ENCODE results near the gene EGFLAM.
"Not testable (repeated sequence)": the region's sequence is repeated elsewhere in the genome, so short reads cannot be mapped to it uniquely, and the experiment has no call there.

EGFLAM gene

GRCh38 chr5:38413696-38414095 is 155.3 kb downstream of the EGFLAM start:
- H2AFZ ChIP-seq (ENCODE audit: low read depth): no peak overlapping the region
- H3K79me2 ChIP-seq (ENCODE audit: insufficient read depth, low read depth): no peaks in the 10 kb centered on the region
- H3K36me3 ChIP-seq (ENCODE audit: insufficient read depth): no peaks in the 10 kb centered on the region
- H3K9ac ChIP-seq: no peak overlapping the region
- H3K4me2 ChIP-seq: no peak overlapping the region
- no peak overlapping the region for H3K27ac ChIP-seq
- H3K4me3 ChIP-seq (IDR thresholded peaks at IDR 0.05; ENCODE audit: insufficient read depth, low read depth, low read length): no peak overlapping the region
- TF ChIP-seq, protein P1, sequence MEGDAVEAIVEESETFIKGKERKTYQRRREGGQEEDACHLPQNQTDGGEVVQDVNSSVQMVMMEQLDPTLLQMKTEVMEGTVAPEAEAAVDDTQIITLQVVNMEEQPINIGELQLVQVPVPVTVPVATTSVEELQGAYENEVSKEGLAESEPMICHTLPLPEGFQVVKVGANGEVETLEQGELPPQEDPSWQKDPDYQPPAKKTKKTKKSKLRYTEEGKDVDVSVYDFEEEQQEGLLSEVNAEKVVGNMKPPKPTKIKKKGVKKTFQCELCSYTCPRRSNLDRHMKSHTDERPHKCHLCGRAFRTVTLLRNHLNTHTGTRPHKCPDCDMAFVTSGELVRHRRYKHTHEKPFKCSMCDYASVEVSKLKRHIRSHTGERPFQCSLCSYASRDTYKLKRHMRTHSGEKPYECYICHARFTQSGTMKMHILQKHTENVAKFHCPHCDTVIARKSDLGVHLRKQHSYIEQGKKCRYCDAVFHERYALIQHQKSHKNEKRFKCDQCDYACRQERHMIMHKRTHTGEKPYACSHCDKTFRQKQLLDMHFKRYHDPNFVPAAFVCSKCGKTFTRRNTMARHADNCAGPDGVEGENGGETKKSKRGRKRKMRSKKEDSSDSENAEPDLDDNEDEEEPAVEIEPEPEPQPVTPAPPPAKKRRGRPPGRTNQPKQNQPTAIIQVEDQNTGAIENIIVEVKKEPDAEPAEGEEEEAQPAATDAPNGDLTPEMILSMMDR (conservative IDR thresholded peaks at IDR 0.05; ENCODE audit: low read depth, low read length): no peak
- H3K4me1 ChIP-seq (ENCODE audit: low read depth, poor library complexity, severe bottlenecking): no peaks in the 10 kb centered on the region
- H3K27me3 ChIP-seq (ENCODE audit: insufficient read depth, low read depth): no peaks in the 10 kb centered on the region
- no peaks in the 10 kb centered on the region for H4K20me1 ChIP-seq (ENCODE audit: insufficient read depth)

DNA sequence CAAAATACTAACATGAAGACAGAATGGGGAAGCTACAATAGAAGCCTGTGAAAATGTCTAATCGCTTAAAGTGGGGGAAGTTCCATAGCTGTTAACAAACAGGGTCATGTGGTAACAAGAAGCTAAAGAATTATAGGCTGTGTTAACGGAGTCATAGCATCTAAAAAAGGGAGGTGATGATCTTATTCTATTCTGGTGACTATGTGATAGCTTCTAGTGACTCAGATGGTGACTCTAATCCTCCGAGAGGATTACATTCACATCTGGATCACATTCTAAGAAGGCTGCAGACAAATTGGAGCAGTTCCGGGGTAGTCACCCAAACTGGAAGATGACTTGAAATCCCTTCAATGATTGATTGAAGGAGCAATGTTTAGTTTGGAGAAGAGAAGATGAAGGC is 156.0 kb downstream of the EGFLAM start:
- Histone ChIP-seq H3K79me2 (ENCODE audit: insufficient read depth, low read depth) (no peaks in the 10 kb centered on the region), H3K4me1 (ENCODE audit: low read depth, poor library complexity, severe bottlenecking) (no peaks in the 10 kb centered on the region), H4K20me1 (ENCODE audit: insufficient read depth) (no peaks in the 10 kb centered on the region), H2AFZ (ENCODE audit: low read depth) (no peak overlapping the region), H3K4me2 (no peak overlapping the region), H3K36me3 (ENCODE audit: insufficient read depth) (no peaks in the 10 kb centered on the region), H3K4me3 (IDR thresholded peaks at IDR 0.05; ENCODE audit: insufficient read depth, low read depth, low read length) (no peak overlapping the region), H3K27ac (no peak overlapping the region), H3K27me3 (ENCODE audit: insufficient read depth, low read depth) (no peaks in the 10 kb centered on the region), H3K9ac (no peak overlapping the region)
- TF ChIP-seq, protein P1 (conservative IDR thresholded peaks at IDR 0.05; ENCODE audit: low read depth, low read length): no peak

DNA sequence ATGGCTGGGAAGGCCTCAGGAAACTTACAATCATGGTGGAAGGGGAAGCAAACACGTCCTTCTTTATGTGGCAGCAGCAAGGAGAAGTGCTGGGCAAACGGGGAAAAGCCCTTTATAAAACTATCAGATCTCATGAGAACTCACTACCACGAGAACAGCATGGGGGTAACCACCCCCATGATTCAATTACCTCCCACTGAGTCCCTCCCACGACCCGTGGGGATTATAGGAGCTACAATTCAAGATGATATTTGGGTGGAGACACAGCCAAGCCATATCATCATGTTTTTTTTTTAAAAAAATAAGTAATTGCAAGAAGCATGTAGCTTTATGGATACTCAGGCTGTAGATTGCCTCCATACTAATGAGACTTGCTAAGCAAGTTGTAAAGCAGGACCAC is 157.4 kb downstream of the EGFLAM start:
- not testable (repeated sequence) for H3K79me2 ChIP-seq (ENCODE audit: insufficient read depth, low read depth); H3K9ac ChIP-seq; H3K4me1 ChIP-seq (ENCODE audit: low read depth, poor library complexity, severe bottlenecking); H3K27ac ChIP-seq; H3K4me2 ChIP-seq; H3K27me3 ChIP-seq (ENCODE audit: insufficient read depth, low read depth); H3K4me3 ChIP-seq (IDR thresholded peaks at IDR 0.05; ENCODE audit: insufficient read depth, low read depth, low read length); H4K20me1 ChIP-seq (ENCODE audit: insufficient read depth); H2AFZ ChIP-seq (ENCODE audit: low read depth); H3K36me3 ChIP-seq (ENCODE audit: insufficient read depth)

DNA sequence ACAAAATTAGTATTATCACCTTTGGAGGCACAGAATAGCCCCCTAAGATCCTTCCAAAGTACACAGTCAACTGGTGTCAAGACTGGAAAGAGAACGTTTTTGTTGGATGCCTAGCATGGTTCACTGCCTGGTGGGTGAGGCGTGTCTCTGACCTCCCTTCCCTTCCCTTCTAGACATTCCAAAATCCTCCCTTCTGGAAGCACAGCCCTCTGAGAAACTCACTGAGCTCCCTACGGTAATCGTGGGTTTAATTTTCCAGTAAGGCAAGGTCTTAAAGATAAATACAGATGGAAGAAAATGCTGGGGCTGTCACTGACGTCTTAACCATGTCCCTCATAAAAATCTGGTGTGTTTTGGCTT is 159.3 kb downstream of the EGFLAM start:
- H3K4me3 ChIP-seq (IDR thresholded peaks at IDR 0.05; ENCODE audit: insufficient read depth, low read depth, low read length): no peak overlapping the region
- H3K4me1 ChIP-seq (ENCODE audit: low read depth, poor library complexity, severe bottlenecking): no peaks in the 10 kb centered on the region
- no peak overlapping the region for H3K4me2 ChIP-seq
- no peaks in the 10 kb centered on the region for H3K36me3 ChIP-seq (ENCODE audit: insufficient read depth)
- no peak overlapping the region for H3K9ac ChIP-seq
- TF ChIP-seq, protein P1 (conservative IDR thresholded peaks at IDR 0.05; ENCODE audit: low read depth, low read length): no peak
- no peak overlapping the region for H2AFZ ChIP-seq (ENCODE audit: low read depth)
- H4K20me1 ChIP-seq (ENCODE audit: insufficient read depth): no peaks in the 10 kb centered on the region
- no peaks in the 10 kb centered on the region for H3K79me2 ChIP-seq (ENCODE audit: insufficient read depth, low read depth)
- H3K27me3 ChIP-seq (ENCODE audit: insufficient read depth, low read depth): no peaks in the 10 kb centered on the region
- H3K27ac ChIP-seq: no peak overlapping the region

GRCh38 chr5:38420246-38420645 is 161.9 kb downstream of the EGFLAM start:
- no peaks in the 10 kb centered on the region for H3K27me3 ChIP-seq (ENCODE audit: insufficient read depth, low read depth)

More at GRCh38 chr5:38420246-38420645, 161.9 kb downstream of the EGFLAM start:
- Histone ChIP-seq H3K79me2 (ENCODE audit: insufficient read depth, low read depth) (no peaks in the 10 kb centered on the region), H3K4me3 (IDR thresholded peaks at IDR 0.05; ENCODE audit: insufficient read depth, low read depth, low read length) (no peak overlapping the region), H3K9ac (no peak overlapping the region), H3K4me1 (ENCODE audit: low read depth, poor library complexity, severe bottlenecking) (no peaks in the 10 kb centered on the region), H3K27ac (no peak overlapping the region), H3K36me3 (ENCODE audit: insufficient read depth) (no peaks in the 10 kb centered on the region), H4K20me1 (ENCODE audit: insufficient read depth) (no peaks in the 10 kb centered on the region), H3K4me2 (no peak overlapping the region), H2AFZ (ENCODE audit: low read depth) (no peak overlapping the region)
- TF ChIP-seq, protein P1 (conservative IDR thresholded peaks at IDR 0.05; ENCODE audit: low read depth, low read length): no peak

All from KMS-11 (cell line).